ENCODE measurements around the gene OR1K1.

The OR1K1 gene

GRCh38 chr9:122780026-122780425, 19.9 kb upstream of the OR1K1 start:
- DNase-seq (ENCODE audit: low spot score): no peak
- in situ Hi-C loops (cut with MboI; ENCODE audit: low sequenced_read_pairs, unreplicated experiment): no loop called here

GRCh38 chr9:122781671-122782070, 18.3 kb upstream of the OR1K1 start:
- no peak for TF ChIP-seq CTCF (IDR thresholded peaks at IDR 0.05; ENCODE audit: borderline replicate concordance, control extremely low read depth, extremely low read depth, insufficient read depth, missing control alignments)
- no peak for DNase-seq (ENCODE audit: low spot score)
- in situ Hi-C loops (cut with MboI; ENCODE audit: low sequenced_read_pairs, unreplicated experiment): no loop called here

More at GRCh38 chr9:122780026-122780425, 19.9 kb upstream of the OR1K1 start:
- no peak for TF ChIP-seq CTCF (IDR thresholded peaks at IDR 0.05; ENCODE audit: borderline replicate concordance, control extremely low read depth, extremely low read depth, insufficient read depth, missing control alignments)

GRCh38 chr9:122785269-122785668, 14.7 kb upstream of the OR1K1 start:
- no peak for TF ChIP-seq CTCF (IDR thresholded peaks at IDR 0.05; ENCODE audit: borderline replicate concordance, control extremely low read depth, extremely low read depth, insufficient read depth, missing control alignments)
- no peak for DNase-seq (ENCODE audit: low spot score)
- in situ Hi-C loops (cut with MboI; ENCODE audit: low sequenced_read_pairs, unreplicated experiment): no loop called here

- in situ Hi-C loops (cut with MboI; ENCODE audit: low sequenced_read_pairs, unreplicated experiment): no loop called here
- DNase-seq (ENCODE audit: low spot score): no peak
- TF ChIP-seq CTCF (IDR thresholded peaks at IDR 0.05; ENCODE audit: borderline replicate concordance, control extremely low read depth, extremely low read depth, insufficient read depth, missing control alignments): no peak
These were observed 13.6 kb upstream of the OR1K1 start for GRCh38 chr9:122786338-122786737.

- in situ Hi-C loops (cut with MboI; ENCODE audit: low sequenced_read_pairs, unreplicated experiment): no loop called here
- no peak for TF ChIP-seq CTCF (IDR thresholded peaks at IDR 0.05; ENCODE audit: borderline replicate concordance, control extremely low read depth, extremely low read depth, insufficient read depth, missing control alignments)
- no peak for DNase-seq (ENCODE audit: low spot score)
These were observed 11.1 kb upstream of the OR1K1 start, which contains the start of gene OR5C1 for GRCh38 chr9:122788831-122789230. OR5C1 (plus strand) TSS chr9:122788933; CDS start chr9:122788933, 0 bp downstream.

- DNase-seq (ENCODE audit: low spot score): no peak
- TF ChIP-seq CTCF (IDR thresholded peaks at IDR 0.05; ENCODE audit: borderline replicate concordance, control extremely low read depth, extremely low read depth, insufficient read depth, missing control alignments): no peak
These were observed 10.5 kb upstream of the OR1K1 start for GRCh38 chr9:122789256-122790046.

More at GRCh38 chr9:122789256-122790046, 10.5 kb upstream of the OR1K1 start:
- in situ Hi-C loops (cut with MboI; ENCODE audit: low sequenced_read_pairs, unreplicated experiment): no loop called here

All from GM13976 (cell line).